Thoracic aorta endothelial cell (primary cell): Measurements from ENCODE around the gene DNAAF3. TPM values are rescaled to one million over a fixed set of nuclear protein-coding genes. Genes with fewer than 3 reads are reported as not detected.

Experiments
- small RNA-seq: library from RNA; depleted of rRNA; stranded (forward); fragments of <200 nt; gene quantifications from one replicate; pipeline ENCODE3, GENCODE V24; 2012
- total RNA-seq: library from RNA; depleted of rRNA; stranded (reverse); fragments of >200 nt; gene quantifications from 2 replicates; pipeline ENCODE4 v1.2.3, GENCODE V29; 2012

DNAAF3 gene
- total RNA-seq = 0.27 and 0.29 TPM in 2 replicates

GRCh38 chr19:55166530-55167268 lies at the start of gene DNAAF3:
Gene DNAAF3 (minus strand): TSS chr19:55166613. CDS start chr19:55166413, 200 bp downstream.

GRCh38 chr19:55208880-55209692 lies 42.7 kb upstream of the DNAAF3 start, which contains the start of gene PTPRH:
Gene PTPRH (minus strand): TSS chr19:55209501. CDS start chr19:55209433, 68 bp downstream.

GRCh38 chr19:55179606-55180484 lies 13.4 kb upstream of the DNAAF3 start, which contains the start of gene SYT5:
Gene SYT5 (minus strand): TSS chr19:55180289. CDS start chr19:55179041, 1,248 bp downstream.

GRCh38 chr19:55157064-55157908 lies 9.1 kb downstream of the DNAAF3 start, which contains the start of gene TNNI3:
Gene TNNI3 (minus strand): TSS chr19:55157732. CDS start chr19:55157589, 143 bp downstream.

GRCh38 chr19:55149078-55150003 lies 17.1 kb downstream of the DNAAF3 start, which contains the start of gene TNNT1:
Gene TNNT1 (minus strand): TSS chr19:55149206. CDS start chr19:55147157, 2,049 bp downstream.

GRCh38 chr19:55116859-55117662 lies 49.4 kb downstream of the DNAAF3 start, which contains the start of gene PPP1R12C:
Gene PPP1R12C (minus strand): TSS chr19:55117637. CDS start chr19:55117543, 94 bp downstream.

Small RNA genes within 50 kb of the gene (small RNA-seq; reads per million reads assigned to genes)
- gene MIR7975 (not detected), gene RF01210 (not detected)

Other genes with a start within 250 kb of the DNAAF3 start
- gene NLRP7, start 219.1 kb downstream of the DNAAF3 start, total RNA-seq = under 0.01 TPM in 1 of 2 replicates, not detected in the other
- 0.66 and 0.93 TPM in 2 replicates for gene NLRP2, start 200.2 kb downstream of the DNAAF3 start, total RNA-seq
- gene GP6, start 128.3 kb downstream of the DNAAF3 start, total RNA-seq = not detected in 2 replicates
- gene RDH13, start 103.5 kb downstream of the DNAAF3 start, total RNA-seq = 8.1 and 11.7 TPM in 2 replicates
- gene EPS8L1, start 90.7 kb downstream of the DNAAF3 start, total RNA-seq = 6.3 and 10.5 TPM in 2 replicates
- 56.1 and 64.4 TPM in 2 replicates for gene PPP1R12C, start 49.0 kb downstream of the DNAAF3 start, total RNA-seq
- 1.0 and 2.9 TPM in 2 replicates for gene TNNT1, start 17.4 kb downstream of the DNAAF3 start, total RNA-seq
- not detected in 2 replicates for gene TNNI3, start 8.9 kb downstream of the DNAAF3 start, total RNA-seq
- 0.07 TPM in 1 of 2 replicates, not detected in the other for gene SYT5, start 13.7 kb upstream of the DNAAF3 start, total RNA-seq
- 0.22 and 0.53 TPM in 2 replicates for gene PTPRH, start 42.9 kb upstream of the DNAAF3 start, total RNA-seq
- 1.4 and 1.7 TPM in 2 replicates for gene TMEM86B, start 62.1 kb upstream of the DNAAF3 start, total RNA-seq
- 43.8 and 52.8 TPM in 2 replicates for gene PPP6R1, start 92.4 kb upstream of the DNAAF3 start, total RNA-seq
- 28.6 and 31.8 TPM in 2 replicates for gene HSPBP1, start 113.5 kb upstream of the DNAAF3 start, total RNA-seq
- 1.6 TPM in 1 of 2 replicates, not detected in the other for gene BRSK1, start 117.4 kb upstream of the DNAAF3 start, total RNA-seq
- gene TMEM150B, start 158.7 kb upstream of the DNAAF3 start, total RNA-seq = not detected in 2 replicates
- 5.0 and 5.7 TPM in 2 replicates for gene KMT5C, start 173.3 kb upstream of the DNAAF3 start, total RNA-seq
- 0.29 TPM in 1 of 2 replicates, not detected in the other for gene COX6B2, start 188.1 kb upstream of the DNAAF3 start, total RNA-seq
- gene GARIN5B, start 196.6 kb upstream of the DNAAF3 start, total RNA-seq = not detected in 2 replicates
- not detected in 2 replicates for gene IL11, start 203.8 kb upstream of the DNAAF3 start, total RNA-seq
- not detected in 2 replicates for gene TMEM190, start 210.2 kb upstream of the DNAAF3 start, total RNA-seq
- not detected in 2 replicates for gene TMEM238, start 217.7 kb upstream of the DNAAF3 start, total RNA-seq
- gene RPL28, start 219.3 kb upstream of the DNAAF3 start, total RNA-seq = 346 and 438 TPM in 2 replicates
- gene UBE2S, start 241.2 kb upstream of the DNAAF3 start, total RNA-seq = 110 and 177 TPM in 2 replicates